Sigmoid colon (tissue), 7 donors: ENCODE data around the gene ATRNL1. TPM values are rescaled to one million over a fixed set of nuclear protein-coding genes. Genes with fewer than 3 reads are reported as not detected.

Experiments
- DNase-seq: peaks from one replicate; pipeline ENCODE4 v3.0.0-alpha.2; 2019
- H3K27ac ChIP-seq, 4 donors: fragments of 200-600 bp; sonication (generic); one replicate each; pipeline ENCODE4 v1.5.1; 2016 to 2019; ENCODE audit warnings: mild to moderate bottlenecking in 1 of 4
- H3K27me3 ChIP-seq, 3 donors: fragments of 200-600 bp; sonication (generic); one replicate each; pipeline ENCODE4 v1.5.1; 2019; ENCODE audit warnings: mild to moderate bottlenecking in 1 of 3
- H3K36me3 ChIP-seq, 4 donors: fragments of 200-600 bp; sonication (generic); one replicate each; pipeline ENCODE4 v1.5.1; 2016 to 2019
- H3K4me1 ChIP-seq, 4 donors: fragments of 200-600 bp; sonication (generic); one replicate each; pipeline ENCODE4 v1.5.1; 2017 to 2019
- H3K4me3 ChIP-seq, 4 donors: fragments of 200-600 bp; sonication (generic); one replicate each; pipeline ENCODE4 v1.5.1; 2017 to 2019; ENCODE audit warnings: mild to moderate bottlenecking in 2 of 4, moderate library complexity in 1 of 4
- H3K9me3 ChIP-seq, 4 donors: fragments of 200-600 bp in 3 of 4; sonication (generic) in 3 of 4; one replicate each; pipeline versions ENCODE4 v1.5.1 to v1.6.1; 2013 to 2019
- EP300 ChIP-seq, 4 donors: sonication (generic); formaldehyde crosslinking; IDR thresholded peaks; one replicate each; pipeline ENCODE4 v1.6.1; 2017; ENCODE audit warnings: antibody characterized with exemption in 4 of 4
- POLR2A ChIP-seq, 2 donors: fragments of 450-650 bp; IDR thresholded peaks; one replicate each; pipeline ENCODE4 v1.6.1; 2016; ENCODE audit warnings: antibody characterized with exemption in 2 of 2, mild to moderate bottlenecking in 2 of 2, moderate library complexity in 2 of 2
- POLR2AphosphoS5 ChIP-seq, 4 donors: sonication (generic); formaldehyde crosslinking; IDR thresholded peaks; one replicate each; pipeline ENCODE4 v1.6.1; 2017; ENCODE audit warnings: antibody characterized with exemption in 4 of 4
- WGBS, 2 donors: extraction: QIAGEN DNeasy Blood & Tissue Kit; methylation state at CpG; one replicate each; pipeline ENCODE4 v1.1.7; 2013; 5-methylcytosine and 5-hydroxymethylcytosine counted together
- intact Hi-C: fragments of 100-400 bp; cut with DNase I; formaldehyde crosslinking; loops from one replicate; pipeline ENCODE4 v1.15.1; 2023
- polyA plus RNA-seq, 3 donors: library from polyadenylated mRNA; stranded (reverse); fragments of 200-250 nt; gene quantifications; one replicate each; pipeline ENCODE4 v1.2.3, GENCODE V29; 2013
- total RNA-seq, 4 donors: library from RNA; depleted of rRNA; stranded (reverse); fragments of >200 nt; gene quantifications; one replicate each; pipeline ENCODE4 v1.1.0, GENCODE V29; 2016
- TF ChIP-seq, protein P1 (sequence below), 4 experiments: fragments of 450-650 bp in 3 of 4; fragments of 200-600 bp in 1 of 4; IDR thresholded peaks; one replicate each; pipeline ENCODE4 v1.5.1; 2016 to 2019; ENCODE audit warnings: antibody characterized with exemption in 4 of 4, mild to moderate bottlenecking in 3 of 4, moderate library complexity in 2 of 4
- donor health status: healthy with polysubstance abuse.
- donor health status: Bipolar disorder and iron deficiency.
- donor health status: healthy.

The ATRNL1 gene
- total and polyA plus RNA-seq, 7 donors = 0.57 to 17.3 (median 6.9) TPM; not detected in 1

DNA sequence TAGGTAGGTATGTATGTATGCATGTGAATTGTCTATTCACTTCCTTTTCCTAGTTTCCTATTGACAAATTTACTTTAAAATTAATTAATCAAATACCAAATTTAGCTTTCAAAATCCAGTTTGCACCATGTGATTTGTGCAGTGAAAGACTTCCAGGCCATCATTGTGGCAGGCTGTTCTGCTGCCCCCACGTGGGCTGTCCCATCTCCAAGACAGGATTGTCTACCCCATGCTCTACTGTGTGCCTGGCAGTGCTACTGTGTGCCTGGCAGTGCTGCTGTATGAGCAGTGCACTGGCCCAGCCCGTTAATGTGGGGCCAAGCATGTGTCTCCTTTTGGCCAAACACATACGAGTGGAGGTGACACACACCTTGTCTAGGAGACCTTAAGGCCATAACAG, 805.1 kb downstream of the ATRNL1 start:
- TF ChIP-seq, protein P1, sequence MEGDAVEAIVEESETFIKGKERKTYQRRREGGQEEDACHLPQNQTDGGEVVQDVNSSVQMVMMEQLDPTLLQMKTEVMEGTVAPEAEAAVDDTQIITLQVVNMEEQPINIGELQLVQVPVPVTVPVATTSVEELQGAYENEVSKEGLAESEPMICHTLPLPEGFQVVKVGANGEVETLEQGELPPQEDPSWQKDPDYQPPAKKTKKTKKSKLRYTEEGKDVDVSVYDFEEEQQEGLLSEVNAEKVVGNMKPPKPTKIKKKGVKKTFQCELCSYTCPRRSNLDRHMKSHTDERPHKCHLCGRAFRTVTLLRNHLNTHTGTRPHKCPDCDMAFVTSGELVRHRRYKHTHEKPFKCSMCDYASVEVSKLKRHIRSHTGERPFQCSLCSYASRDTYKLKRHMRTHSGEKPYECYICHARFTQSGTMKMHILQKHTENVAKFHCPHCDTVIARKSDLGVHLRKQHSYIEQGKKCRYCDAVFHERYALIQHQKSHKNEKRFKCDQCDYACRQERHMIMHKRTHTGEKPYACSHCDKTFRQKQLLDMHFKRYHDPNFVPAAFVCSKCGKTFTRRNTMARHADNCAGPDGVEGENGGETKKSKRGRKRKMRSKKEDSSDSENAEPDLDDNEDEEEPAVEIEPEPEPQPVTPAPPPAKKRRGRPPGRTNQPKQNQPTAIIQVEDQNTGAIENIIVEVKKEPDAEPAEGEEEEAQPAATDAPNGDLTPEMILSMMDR (IDR thresholded peaks at IDR 0.05) = no peak
- no peak for TF ChIP-seq POLR2AphosphoS5 (IDR thresholded peaks at IDR 0.05)
- TF ChIP-seq POLR2A (IDR thresholded peaks at IDR 0.05) = no peak
- no peak for TF ChIP-seq EP300 (IDR thresholded peaks at IDR 0.05)
- 68 to 77% methylated on average over 3 of the region's 3 CpGs for WGBS, 2 donors

GRCh38 chr10:115902596-115902995, 809.4 kb downstream of the ATRNL1 start:
- no peaks in the 10 kb centered on the region for H3K9me3 ChIP-seq
- TF ChIP-seq POLR2AphosphoS5 (IDR thresholded peaks at IDR 0.05) (no peak), POLR2A (IDR thresholded peaks at IDR 0.05) (no peak), EP300 (IDR thresholded peaks at IDR 0.05) (no peak)
- TF ChIP-seq, protein P1 (IDR thresholded peaks at IDR 0.05) = no peak
- intact Hi-C loops = no loop called here
- H3K4me1 ChIP-seq = no peaks in the 10 kb centered on the region
- H3K36me3 ChIP-seq = no peaks in the 10 kb centered on the region
- no peaks in the 10 kb centered on the region for H3K27me3 ChIP-seq
- no peak for DNase-seq
- no peak overlapping the region for H3K27ac ChIP-seq
- H3K4me3 ChIP-seq = no peak overlapping the region
- WGBS, 2 donors = 64 to 73% methylated on average over 5 of the region's 5 CpGs

More for the DNA sequence above, 805.1 kb downstream of the ATRNL1 start:
- intact Hi-C loops = no loop called here
- Histone ChIP-seq H3K27ac (no peak overlapping the region), H3K9me3 (no peaks in the 10 kb centered on the region), H3K36me3 (no peaks in the 10 kb centered on the region), H3K4me3 (no peak overlapping the region), H3K4me1 (no peaks in the 10 kb centered on the region), H3K27me3 (no peaks in the 10 kb centered on the region)
- DNase-seq = no peak

- intact Hi-C loops = no loop called here
- Histone ChIP-seq H3K36me3 (no peaks in the 10 kb centered on the region), H3K9me3 (no peaks in the 10 kb centered on the region), H3K27me3 (no peaks in the 10 kb centered on the region), H3K27ac (no peak overlapping the region), H3K4me3 (no peak overlapping the region), H3K4me1 (no peaks in the 10 kb centered on the region)
- WGBS, 2 donors = 52 to 70% methylated on average over 1 of the region's 1 CpG
- no peak for TF ChIP-seq EP300 (IDR thresholded peaks at IDR 0.05)
- TF ChIP-seq, protein P1 (IDR thresholded peaks at IDR 0.05) = no peak
- no peak for TF ChIP-seq POLR2A (IDR thresholded peaks at IDR 0.05)
- DNase-seq = no peak
Observed at GRCh38 chr10:115903207-115903606, 810.0 kb downstream of the ATRNL1 start.

- H3K4me1 ChIP-seq = no peaks in the 10 kb centered on the region
- no peak overlapping the region for H3K4me3 ChIP-seq
- DNase-seq = no peak
- no peaks in the 10 kb centered on the region for H3K36me3 ChIP-seq
- TF ChIP-seq POLR2A (IDR thresholded peaks at IDR 0.05) (no peak), POLR2AphosphoS5 (IDR thresholded peaks at IDR 0.05) (no peak), EP300 (IDR thresholded peaks at IDR 0.05) (no peak)
- TF ChIP-seq, protein P1 (IDR thresholded peaks at IDR 0.05) = no peak
- no peaks in the 10 kb centered on the region for H3K9me3 ChIP-seq
- no peak overlapping the region for H3K27ac ChIP-seq
- 79 to 82% methylated on average over 3 of the region's 3 CpGs for WGBS, 2 donors
- H3K27me3 ChIP-seq = no peaks in the 10 kb centered on the region
- intact Hi-C loops = no loop called here
Observed at GRCh38 chr10:115903845-115904244, 810.7 kb downstream of the ATRNL1 start.

GRCh38 chr10:115909037-115909436, 815.9 kb downstream of the ATRNL1 start:
- H3K36me3 ChIP-seq = no peaks in the 10 kb centered on the region

More at GRCh38 chr10:115909037-115909436, 815.9 kb downstream of the ATRNL1 start:
- intact Hi-C loops = no loop called here
- no peaks in the 10 kb centered on the region for H3K9me3 ChIP-seq
- H3K4me1 ChIP-seq = no peaks in the 10 kb centered on the region
- H3K4me3 ChIP-seq = no peak overlapping the region
- TF ChIP-seq, protein P1 (IDR thresholded peaks at IDR 0.05) = no peak
- TF ChIP-seq EP300 (IDR thresholded peaks at IDR 0.05) = no peak
- no peak for TF ChIP-seq POLR2A (IDR thresholded peaks at IDR 0.05)
- TF ChIP-seq POLR2AphosphoS5 (IDR thresholded peaks at IDR 0.05) = no peak
- no peaks in the 10 kb centered on the region for H3K27me3 ChIP-seq
- DNase-seq = no peak
- H3K27ac ChIP-seq = no peak overlapping the region
- whole genome bisulfite sequencing, 2 donors = 92 to 93% methylated on average over 5 of the region's 5 CpGs
